PC-9 (cell line): ENCODE measurements around the gene SBF2. TPM values are rescaled to one million over a fixed set of nuclear protein-coding genes. Genes with fewer than 3 reads are reported as not detected.

Experiments used
- BruUV-seq: library from RNA; stranded (reverse); fragments of 400-500 nt; replicated peaks from 2 replicates; lab custom pipeline; 2021; lab: Mats Ljungman, UMichigan
- CTCF ChIA-PET: fragments of 300-600 bp; sonication (Branson Sonifier 250); formaldehyde crosslinking; loops from one replicate; lab custom pipeline; 2022; ENCODE audit warnings: antibody characterized with exemption; lab: Charles Lee
- POLR2A ChIA-PET: fragments of 300-600 bp; sonication (Branson Sonifier 250); formaldehyde crosslinking; loops from one replicate; lab custom pipeline; 2022; ENCODE audit warnings: antibody characterized with exemption; ENCODE audit not compliant: unreplicated experiment; lab: Charles Lee
- DNase-seq, 2 experiments: peaks; one replicate each; pipeline versions ENCODE4 v3.0.0 to v3.0.0-alpha.2; 2015 to 2022; ENCODE audit warnings: mixed read lengths in 1 of 2
- H2AFZ ChIP-seq: fragments of 200-600 bp; sonication (generic); 2 replicates; pipeline ENCODE4 v1.8.1; 2017; ENCODE audit warnings: antibody characterized with exemption
- H3F3A ChIP-seq: fragments of 200-600 bp; sonication (generic); 2 replicates; pipeline ENCODE4 v1.8.1; 2017; ENCODE audit warnings: antibody characterized with exemption, mild to moderate bottlenecking, low read depth; ENCODE audit not compliant: insufficient read depth
- H3K27ac ChIP-seq: fragments of 200-600 bp; sonication (generic); 2 replicates; pipeline ENCODE4 v1.6.1; 2016; ENCODE audit warnings: mixed run types
- H3K27me3 ChIP-seq: fragments of 200-600 bp; sonication (generic); 2 replicates; pipeline ENCODE4 v1.6.1; 2016; ENCODE audit warnings: low read depth, mixed run types; ENCODE audit not compliant: insufficient read depth
- H3K36me3 ChIP-seq: fragments of 200-600 bp; sonication (generic); 2 replicates; pipeline ENCODE4 v1.6.1; 2016; ENCODE audit warnings: low read depth, mixed run types
- H3K4me1 ChIP-seq: fragments of 200-600 bp; sonication (generic); replicated peaks from 2 replicates; pipeline ENCODE4 v1.6.1; 2016; ENCODE audit warnings: mixed run types; ENCODE audit not compliant: insufficient read depth
- H3K4me2 ChIP-seq: fragments of 200-600 bp; sonication (generic); 2 replicates; pipeline ENCODE4 v1.6.1; 2017; ENCODE audit warnings: mixed run types
- H3K4me3 ChIP-seq: fragments of 200-600 bp; sonication (generic); 2 replicates; pipeline ENCODE4 v1.6.1; 2016; ENCODE audit warnings: mixed run types
- H3K79me2 ChIP-seq: fragments of 200-600 bp; sonication (generic); 2 replicates; pipeline ENCODE4 v1.6.1; 2017; ENCODE audit warnings: low read depth, mixed run types
- H3K9me2 ChIP-seq: fragments of 200-600 bp; sonication (generic); 2 replicates; pipeline ENCODE4 v1.8.1; 2017; ENCODE audit warnings: mild to moderate bottlenecking; ENCODE audit not compliant: insufficient read depth
- H3K9me3 ChIP-seq: fragments of 200-600 bp; sonication (generic); 2 replicates; pipeline ENCODE4 v1.8.1; 2016; ENCODE audit warnings: low read depth; ENCODE audit not compliant: insufficient read depth
- H4K20me1 ChIP-seq: fragments of 200-600 bp; sonication (generic); 2 replicates; pipeline ENCODE4 v1.8.1; 2017; ENCODE audit not compliant: insufficient read depth
- CTCF ChIP-seq: fragments of 200-600 bp; sonication (generic); conservative IDR thresholded peaks from 2 replicates; pipeline ENCODE4 v1.6.1; 2017; ENCODE audit warnings: mixed run types, antibody characterized with exemption, mild to moderate bottlenecking, moderate library complexity
- EZH2 ChIP-seq: fragments of 200-600 bp; sonication (generic); IDR thresholded peaks from 2 replicates; pipeline ENCODE4 v1.8.0; 2017; ENCODE audit warnings: antibody characterized with exemption, low read depth
- intact Hi-C: fragments of 100-400 bp; cut with micrococcal nuclease; formaldehyde crosslinking; loops from one replicate; pipeline ENCODE4 v1.10.0; 2022; ENCODE audit not compliant: unreplicated experiment
- total RNA-seq: library from RNA; stranded (reverse); gene quantifications from 2 replicates; pipeline ENCODE4 v1.2.3, GENCODE V29; 2021

The SBF2 gene
- total RNA-seq, 1 experiment from 2014 or later, result 18.6 TPM

- no peaks in the 10 kb centered on the region for H3K79me2 ChIP-seq
- ChIA-PET CTCF (no interaction called here), POLR2A (no interaction called here)
- H2AFZ ChIP-seq, result no peak overlapping the region
- no peak overlapping the region for H3K27ac ChIP-seq
- no TSS peak for BruUV-seq
- H3K9me3 ChIP-seq, result no peaks in the 10 kb centered on the region
- DNase-seq, result no peak
- no peaks in the 10 kb centered on the region for H4K20me1 ChIP-seq
- H3K4me2 ChIP-seq, result no peak overlapping the region
- TF ChIP-seq EZH2 (no peak), CTCF (no peak)
- no peaks in the 10 kb centered on the region for H3K9me2 ChIP-seq
- no peaks in the 10 kb centered on the region for H3K27me3 ChIP-seq
- H3K36me3 ChIP-seq, result no peaks in the 10 kb centered on the region
- H3F3A ChIP-seq, result no peaks in the 10 kb centered on the region
- no peaks in the 10 kb centered on the region for H3K4me1 ChIP-seq
- intact Hi-C loops, result no loop called here
- no peak overlapping the region for H3K4me3 ChIP-seq
Observed at GRCh38 chr11:9888938-9889337, 405.1 kb downstream of the SBF2 start.

GRCh38 chr11:9887472-9887871 lies 406.5 kb downstream of the SBF2 start:
- H3K27ac ChIP-seq, result no peak overlapping the region
- no peaks in the 10 kb centered on the region for H3K9me3 ChIP-seq
- BruUV-seq, result no TSS peak
- no peaks in the 10 kb centered on the region for H3K36me3 ChIP-seq
- intact Hi-C loops, result no loop called here
- no peaks in the 10 kb centered on the region for H3K9me2 ChIP-seq
- H3K27me3 ChIP-seq, result no peaks in the 10 kb centered on the region
- no peak overlapping the region for H3K4me3 ChIP-seq
- no peak overlapping the region for H2AFZ ChIP-seq
- CTCF ChIA-PET, result no interaction called here
- H3K4me2 ChIP-seq, result no peak overlapping the region
- no peak for DNase-seq
- TF ChIP-seq CTCF, result no peak
- no peak for TF ChIP-seq EZH2
- POLR2A ChIA-PET, result no interaction called here
- no peaks in the 10 kb centered on the region for H3F3A ChIP-seq
- no peaks in the 10 kb centered on the region for H3K79me2 ChIP-seq
- no peaks in the 10 kb centered on the region for H4K20me1 ChIP-seq
- H3K4me1 ChIP-seq, result no peaks in the 10 kb centered on the region

GRCh38 chr11:9886595-9886994 lies 407.4 kb downstream of the SBF2 start:
- no peak for DNase-seq
- BruUV-seq, result no TSS peak

More at GRCh38 chr11:9886595-9886994, 407.4 kb downstream of the SBF2 start:
- no peaks in the 10 kb centered on the region for H3K79me2 ChIP-seq
- ChIA-PET CTCF (interaction anchor here (0.7 kb wide), 1 partner anchor 844 kb away, joined by 3 read pairs; no protein-coding TSS in a partner anchor), POLR2A (no interaction called here)
- no peaks in the 10 kb centered on the region for H3K36me3 ChIP-seq
- H3K9me3 ChIP-seq, result no peaks in the 10 kb centered on the region
- H3K4me3 ChIP-seq, result no peak overlapping the region
- no peaks in the 10 kb centered on the region for H3K4me1 ChIP-seq
- H4K20me1 ChIP-seq, result no peaks in the 10 kb centered on the region
- TF ChIP-seq CTCF, result no peak
- TF ChIP-seq EZH2, result no peak
- no peak overlapping the region for H3K27ac ChIP-seq
- no peaks in the 10 kb centered on the region for H3K27me3 ChIP-seq
- no peaks in the 10 kb centered on the region for H3F3A ChIP-seq
- H3K9me2 ChIP-seq, result no peaks in the 10 kb centered on the region
- H2AFZ ChIP-seq, result no peak overlapping the region
- intact Hi-C loops, result no loop called here
- H3K4me2 ChIP-seq, result no peak overlapping the region
